AG10803 (cell line): ENCODE measurements around the gene RPRD2.

ENCODE experiments used
- DNase-seq: peaks from one replicate; pipeline ENCODE4 v3.0.0; 2010; ENCODE audit warnings: low read depth
- H3K4me3 ChIP-seq: 2 replicates; pipeline ENCODE4 v1.5.1; 2011; ENCODE audit warnings: mild to moderate bottlenecking, low read length, control low read depth
- CTCF ChIP-seq: conservative IDR thresholded peaks from 2 replicates; pipeline ENCODE4 v1.5.1; 2011; ENCODE audit warnings: mild to moderate bottlenecking, low read length, control low read depth, inconsistent platforms

The RPRD2 gene

GRCh38 chr1:150372580-150372979 is 8.6 kb downstream of the RPRD2 start:
- no peak overlapping the region for H3K4me3 ChIP-seq
- DNase-seq, result no peak
- no peak for TF ChIP-seq CTCF

GRCh38 chr1:150376110-150376509 is 12.2 kb downstream of the RPRD2 start:
- DNase-seq, result no peak
- no peak overlapping the region for H3K4me3 ChIP-seq
- TF ChIP-seq CTCF, result no peak

- TF ChIP-seq CTCF, result no peak
- H3K4me3 ChIP-seq, result no peak overlapping the region
- no peak for DNase-seq
Observed at GRCh38 chr1:150383631-150384324, 19.8 kb downstream of the RPRD2 start.

- no peak overlapping the region for H3K4me3 ChIP-seq
- no peak for DNase-seq
- no peak for TF ChIP-seq CTCF
Observed at GRCh38 chr1:150385537-150386445, 21.8 kb downstream of the RPRD2 start.

- DNase-seq, result no peak
- H3K4me3 ChIP-seq, result no peak overlapping the region
Observed at GRCh38 chr1:150386592-150386991, 22.6 kb downstream of the RPRD2 start.

GRCh38 chr1:150387200-150387599 is 23.3 kb downstream of the RPRD2 start:
- no peak for TF ChIP-seq CTCF
- no peak for DNase-seq
- no peak overlapping the region for H3K4me3 ChIP-seq

More at GRCh38 chr1:150386592-150386991, 22.6 kb downstream of the RPRD2 start:
- TF ChIP-seq CTCF, result no peak
